Left lung (tissue), 10 donors: Measurements from ENCODE around the gene CCDC85C. TPM values are rescaled to one million over a fixed set of nuclear protein-coding genes. Genes with fewer than 3 reads are reported as not detected.

Experiments
- ATAC-seq: fragments of 200-7000 bp; cut with Tn5 transposase; one replicate; pipeline ENCODE4 v1.9.1; 2020; ENCODE audit warnings: moderate library complexity
- DNase-seq, 4 donors: peaks; one replicate each; pipeline ENCODE4 v3.0.0-alpha.2; 2013 to 2020
- H3K27ac ChIP-seq, 2 donors: fragments of 200-600 bp; sonication (generic) in 1 of 2; one replicate each; pipeline versions ENCODE4 v1.5.0 to v1.8.0; 2020 to 2021
- H3K27me3 ChIP-seq, 2 donors: fragments of 200-600 bp; sonication (generic) in 1 of 2; one replicate each; pipeline versions ENCODE4 v1.5.0 to v1.8.0; 2020 to 2021
- H3K36me3 ChIP-seq, 2 donors: fragments of 200-600 bp; sonication (generic) in 1 of 2; one replicate each; pipeline versions ENCODE4 v1.5.0 to v1.8.0; 2020 to 2021
- H3K4me1 ChIP-seq, 2 donors: fragments of 200-600 bp; one replicate each; pipeline ENCODE4 v1.8.0; 2021
- H3K4me3 ChIP-seq, 2 donors: fragments of 200-600 bp; sonication (generic) in 1 of 2; one replicate each; pipeline versions ENCODE4 v1.5.0 to v1.8.0; 2020 to 2021; ENCODE audit warnings: mild to moderate bottlenecking in 1 of 2
- H3K9me3 ChIP-seq, 2 donors: fragments of 200-600 bp; sonication (generic) in 1 of 2; one replicate each; pipeline versions ENCODE4 v1.5.0 to v1.8.0; 2020 to 2021
- CTCF ChIP-seq, 2 donors: fragments of 200-600 bp; sonication (generic) in 1 of 2; IDR thresholded peaks; one replicate each; pipeline versions ENCODE4 v1.5.0 to v1.8.0; 2021; ENCODE audit warnings: antibody characterized with exemption in 2 of 2
- intact Hi-C, 2 donors: fragments of 100-400 bp; cut with DNase I; formaldehyde crosslinking; loops; one replicate each; pipeline versions ENCODE4 v1.11.2 to v1.14.2; 2022
- polyA plus RNA-seq, 6 donors: library from polyadenylated mRNA; unstranded; fragments of 120-200 nt; gene quantifications; one replicate each; pipeline ENCODE4 v1.2.1, GENCODE V29; 2013; ENCODE audit not compliant: insufficient read length in 6 of 6
- total RNA-seq, 2 donors: library from RNA; stranded (reverse); fragmentation: NEBNext Ultra II Directional; extraction: Animal tissue kit (Norgen Biotek cat#: 25700); gene quantifications; one replicate each; pipeline ENCODE4 v1.2.1, GENCODE V29; 2021
- donor health status: DM: no; HTN: yes; CAD: no.
- donor health status: DM: no; HTN: no; CAD: no.

Gene CCDC85C
- total and polyA plus RNA-seq, 8 donors: 6.3 to 19.0 (median 13.2) TPM

GRCh38 chr14:99632410-99633035 lies 28.5 kb upstream of the CCDC85C start:
- intact Hi-C loops: loop anchor here in 1 of 2 donors (5.0 kb wide), 1 partner anchor 105 kb away; no protein-coding TSS in a partner anchor
- DNase-seq: no peak
- no peak for TF ChIP-seq CTCF (IDR thresholded peaks at IDR 0.05)

GRCh38 chr14:99630202-99630601 lies 26.2 kb upstream of the CCDC85C start:
- Histone ChIP-seq H3K36me3 (no peaks in the 10 kb centered on the region), H3K27ac (no peak overlapping the region), H3K4me3 (no peak overlapping the region), H3K4me1 (peaks cover 0 to 4% of the 10 kb centered on the region in 2 donors), H3K27me3 (no peaks in the 10 kb centered on the region), H3K9me3 (no peaks in the 10 kb centered on the region)
- no peak for TF ChIP-seq CTCF (IDR thresholded peaks at IDR 0.05)
- intact Hi-C loops: loop anchor here in 1 of 2 donors (5.0 kb wide), 1 partner anchor 103 kb away; no protein-coding TSS in a partner anchor
- DNase-seq: no peak
- no peak for ATAC-seq

More at GRCh38 chr14:99632410-99633035, 28.5 kb upstream of the CCDC85C start:
- ATAC-seq: no peak
- Histone ChIP-seq H3K4me3 (no peak overlapping the region), H3K27ac (no peak overlapping the region), H3K9me3 (no peaks in the 10 kb centered on the region), H3K27me3 (no peaks in the 10 kb centered on the region), H3K4me1 (peaks cover 0 to 4% of the 10 kb centered on the region in 2 donors), H3K36me3 (no peaks in the 10 kb centered on the region)

- Histone ChIP-seq H3K27me3 (no peaks in the 10 kb centered on the region), H3K27ac (no peak overlapping the region), H3K36me3 (no peaks in the 10 kb centered on the region), H3K9me3 (no peaks in the 10 kb centered on the region), H3K4me3 (no peak overlapping the region), H3K4me1 (peaks cover 0 to 4% of the 10 kb centered on the region in 2 donors)
- DNase-seq (peak; percentile 61 to 91 (median 73)), ATAC-seq (peak; percentile 99)
- intact Hi-C loops: loop anchor here (5.0 to 10.0 kb wide), 3 partner anchors 64 to 112 kb away; no protein-coding TSS in a partner anchor
- TF ChIP-seq CTCF (IDR thresholded peaks at IDR 0.05): peak; percentile 97 to 98
Measured at GRCh38 chr14:99628887-99629618, 25.0 kb upstream of the CCDC85C start.

- H3K4me3 ChIP-seq: no peak overlapping the region
- ATAC-seq (no peak), DNase-seq (no peak)
- H3K27me3 ChIP-seq: no peaks in the 10 kb centered on the region
- peaks cover 0 to 4% of the 10 kb centered on the region in 2 donors for H3K4me1 ChIP-seq
- H3K36me3 ChIP-seq: no peaks in the 10 kb centered on the region
- H3K9me3 ChIP-seq: no peaks in the 10 kb centered on the region
- H3K27ac ChIP-seq: no peak overlapping the region
- intact Hi-C loops: loop anchor here (5.0 to 10.0 kb wide), 3 partner anchors 63 to 110 kb away; no protein-coding TSS in a partner anchor
- TF ChIP-seq CTCF (IDR thresholded peaks at IDR 0.05): no peak
Measured at GRCh38 chr14:99627510-99628381, 23.7 kb upstream of the CCDC85C start.
